ENCODE results near the gene CPED1.

Gene CPED1

DNA sequence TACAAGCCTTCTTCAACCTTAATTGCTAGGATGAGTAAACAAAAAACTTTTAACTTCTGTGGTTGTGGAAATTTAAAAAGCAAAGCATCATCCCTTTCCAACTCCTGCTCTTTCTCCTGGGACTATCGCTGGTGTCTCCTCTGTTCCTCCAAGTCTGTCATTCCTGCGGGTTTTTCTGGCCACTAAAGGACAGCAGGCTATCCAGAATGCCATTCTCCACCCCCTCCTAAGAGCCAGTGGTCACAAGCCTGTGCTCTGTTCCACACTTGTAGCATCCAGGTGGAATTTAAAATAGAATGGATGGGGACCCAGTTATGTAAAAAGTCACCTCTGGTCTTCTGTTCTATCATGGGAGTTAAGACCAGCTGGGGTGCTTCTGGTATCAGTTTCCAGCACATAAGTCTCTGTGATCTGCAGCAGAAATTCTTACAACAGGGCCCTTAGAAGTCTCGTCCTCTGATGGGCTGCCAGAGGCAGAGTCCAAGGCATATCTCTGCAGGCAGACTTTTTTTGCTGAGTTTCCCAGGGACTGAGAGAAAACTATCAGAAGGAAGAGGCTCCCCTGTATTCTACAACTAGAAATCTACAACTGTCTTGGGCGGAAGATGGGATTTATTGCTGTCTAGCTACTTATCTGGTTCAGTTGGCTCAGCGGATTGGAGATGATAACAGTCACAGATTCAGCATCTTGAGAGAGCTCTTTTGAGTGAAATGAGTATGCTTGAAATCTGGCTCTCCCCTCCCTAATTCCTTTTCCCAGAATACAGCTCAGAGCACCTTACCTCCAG, 335.2 kb downstream of the CPED1 start:
- Histone ChIP-seq H3K36me3 (ENCODE audit: control insufficient read depth in 2 of 2, insufficient read depth in 2 of 2, low read length in 2 of 2) (no peaks in the 10 kb centered on the region), H3K27ac (ENCODE audit: low read length) (no peak overlapping the region), H3K9me3 (ENCODE audit: control insufficient read depth in 2 of 2, low read length in 2 of 2) (peaks cover 0 to 3% of the 10 kb centered on the region in 2 donors), H3K4me1 (ENCODE audit: control insufficient read depth, insufficient read depth, low read length) (no peaks in the 10 kb centered on the region), H3K4me3 (ENCODE audit: low read length in 2 of 2) (no peak overlapping the region), H3K27me3 (ENCODE audit: control insufficient read depth in 1 of 2, insufficient read depth in 2 of 2, low read length in 2 of 2) (peaks cover 8 to 9% of the 10 kb centered on the region in 2 donors), H3K9ac (ENCODE audit: low read length in 2 of 2) (no peak overlapping the region)

DNA sequence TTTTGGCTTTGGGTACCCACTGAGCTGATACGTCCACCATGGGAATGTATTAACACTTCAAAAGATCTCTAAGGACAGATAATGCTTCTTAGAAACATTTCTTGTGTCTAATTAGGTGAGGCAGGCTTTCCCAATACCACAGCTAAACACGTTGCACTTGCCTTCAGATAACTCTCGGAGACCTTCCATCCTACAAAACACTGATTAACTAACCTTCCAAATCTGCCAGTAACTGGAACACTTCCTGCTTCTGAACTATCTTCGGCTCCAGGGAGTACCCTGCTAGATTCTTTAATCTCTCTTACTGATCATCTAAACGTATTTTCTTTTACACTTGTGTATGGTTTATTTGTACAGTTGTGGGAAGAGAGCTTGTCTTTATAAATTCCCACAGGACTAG, 339.2 kb downstream of the CPED1 start:
- no peak overlapping the region for H3K9ac ChIP-seq (ENCODE audit: low read length in 2 of 2)
- H3K9me3 ChIP-seq (ENCODE audit: control insufficient read depth in 2 of 2, low read length in 2 of 2), result peaks cover 0 to 3% of the 10 kb centered on the region in 2 donors
- H3K27me3 ChIP-seq (ENCODE audit: control insufficient read depth in 1 of 2, insufficient read depth in 2 of 2, low read length in 2 of 2), result peaks cover 32 to 42% of the 10 kb centered on the region in 2 donors

DNA sequence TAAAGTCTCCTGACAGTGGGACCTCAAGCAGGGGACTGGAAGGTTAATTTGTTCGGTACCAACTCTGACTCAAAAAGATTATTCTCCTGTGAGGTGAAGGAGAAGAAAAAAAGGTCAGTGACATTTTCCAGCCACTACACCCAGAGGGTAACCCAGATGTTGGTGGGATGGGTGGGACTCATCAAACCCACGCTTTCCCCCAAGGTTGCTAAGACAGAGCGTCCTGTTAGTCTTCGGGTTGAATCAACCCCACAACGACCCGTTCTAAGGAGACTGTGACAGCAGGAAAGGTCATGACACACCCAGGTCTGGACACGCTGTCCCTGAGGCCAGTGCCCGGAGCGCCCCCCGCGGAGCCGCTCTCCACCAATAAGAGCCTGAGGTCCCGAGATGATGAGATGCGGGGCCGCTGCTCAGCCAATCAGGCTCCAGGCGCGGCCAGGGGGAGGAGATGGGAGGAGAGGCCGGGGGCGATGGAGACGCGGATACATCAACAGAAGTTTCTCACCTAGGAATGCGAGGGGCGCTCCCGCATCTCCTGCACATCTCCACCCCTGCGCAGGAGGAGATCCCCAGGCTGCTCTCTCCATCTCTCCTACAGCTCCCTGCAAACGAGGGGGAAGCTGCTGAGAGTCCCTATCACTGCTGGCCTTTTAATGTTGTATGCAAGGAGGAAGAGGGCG, 340.1 kb downstream of the CPED1 start, which contains the start of gene WNT16:
WNT16 (plus strand) TSS at position 493 of the 683 bp plus-strand sequence. CDS start 293 bp downstream, outside the sequence.
- Histone ChIP-seq H3K27me3 (ENCODE audit: control insufficient read depth in 1 of 2, insufficient read depth in 2 of 2, low read length in 2 of 2) (peaks cover 32 to 42% of the 10 kb centered on the region in 2 donors), H3K4me3 (ENCODE audit: low read length in 2 of 2) (peak within 1 kb of the TSS; percentile 67 to 79), H3K27ac (ENCODE audit: low read length) (no peak within 1 kb of the TSS), H3K9ac (ENCODE audit: low read length in 2 of 2) (no peak within 1 kb of the TSS), H3K9me3 (ENCODE audit: control insufficient read depth in 2 of 2, low read length in 2 of 2) (peaks cover 0 to 3% of the 10 kb centered on the region in 2 donors), H3K4me1 (ENCODE audit: control insufficient read depth, insufficient read depth, low read length) (peaks cover 14% of the 10 kb centered on the region), H3K36me3 (ENCODE audit: control insufficient read depth in 2 of 2, insufficient read depth in 2 of 2, low read length in 2 of 2) (no peaks in the 10 kb centered on the region)

More for the DNA sequence above, 339.2 kb downstream of the CPED1 start:
- Histone ChIP-seq H3K36me3 (ENCODE audit: control insufficient read depth in 2 of 2, insufficient read depth in 2 of 2, low read length in 2 of 2) (no peaks in the 10 kb centered on the region), H3K27ac (ENCODE audit: low read length) (no peak overlapping the region), H3K4me3 (ENCODE audit: low read length in 2 of 2) (no peak overlapping the region), H3K4me1 (ENCODE audit: control insufficient read depth, insufficient read depth, low read length) (peaks cover 14% of the 10 kb centered on the region)

DNA sequence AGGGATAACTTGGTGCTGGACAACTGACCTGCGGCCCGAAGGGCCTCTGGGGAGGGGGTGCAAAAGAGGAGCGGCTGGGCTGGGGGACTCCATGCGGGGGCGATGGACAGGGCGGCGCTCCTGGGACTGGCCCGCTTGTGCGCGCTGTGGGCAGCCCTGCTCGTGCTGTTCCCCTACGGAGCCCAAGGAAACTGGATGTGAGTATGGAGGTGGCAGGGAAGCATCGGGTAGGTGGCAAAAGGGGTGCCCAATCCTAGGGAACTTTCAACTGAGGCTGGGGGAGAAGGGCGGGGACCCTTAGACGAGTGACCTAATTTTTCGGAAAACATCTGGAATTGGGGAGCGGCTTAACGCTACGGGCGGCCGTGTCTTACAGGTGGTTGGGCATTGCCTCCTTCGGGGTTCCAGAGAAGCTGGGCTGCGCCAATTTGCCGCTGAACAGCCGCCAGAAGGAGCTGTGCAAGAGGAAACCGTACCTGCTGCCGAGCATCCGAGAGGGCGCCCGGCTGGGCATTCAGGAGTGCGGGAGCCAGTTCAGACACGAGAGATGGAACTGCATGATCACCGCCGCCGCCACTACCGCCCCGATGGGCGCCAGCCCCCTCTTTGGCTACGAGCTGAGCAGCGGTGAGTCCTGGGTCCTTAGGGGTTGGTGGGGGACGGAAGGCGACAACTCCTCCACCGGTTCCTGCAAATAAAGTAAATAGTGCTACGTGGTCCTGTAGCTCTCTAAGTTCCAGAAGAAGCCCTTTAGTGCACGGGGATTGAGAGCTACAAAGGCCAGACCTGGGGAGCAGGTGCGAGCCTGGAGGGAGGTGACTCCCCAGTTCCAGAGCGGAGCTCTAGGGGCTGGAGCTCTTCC, 340.9 kb downstream of the CPED1 start:
- Histone ChIP-seq H3K27ac (ENCODE audit: low read length) (no peak overlapping the region), H3K4me3 (ENCODE audit: low read length in 2 of 2) (peak overlapping the region; percentile 67 to 79), H3K9ac (ENCODE audit: low read length in 2 of 2) (no peak overlapping the region), H3K4me1 (ENCODE audit: control insufficient read depth, insufficient read depth, low read length) (peaks cover 14% of the 10 kb centered on the region), H3K9me3 (ENCODE audit: control insufficient read depth in 2 of 2, low read length in 2 of 2) (peaks cover 0 to 3% of the 10 kb centered on the region in 2 donors), H3K27me3 (ENCODE audit: control insufficient read depth in 1 of 2, insufficient read depth in 2 of 2, low read length in 2 of 2) (peaks cover 32 to 44% of the 10 kb centered on the region in 2 donors), H3K36me3 (ENCODE audit: control insufficient read depth in 2 of 2, insufficient read depth in 2 of 2, low read length in 2 of 2) (no peaks in the 10 kb centered on the region)

DNA sequence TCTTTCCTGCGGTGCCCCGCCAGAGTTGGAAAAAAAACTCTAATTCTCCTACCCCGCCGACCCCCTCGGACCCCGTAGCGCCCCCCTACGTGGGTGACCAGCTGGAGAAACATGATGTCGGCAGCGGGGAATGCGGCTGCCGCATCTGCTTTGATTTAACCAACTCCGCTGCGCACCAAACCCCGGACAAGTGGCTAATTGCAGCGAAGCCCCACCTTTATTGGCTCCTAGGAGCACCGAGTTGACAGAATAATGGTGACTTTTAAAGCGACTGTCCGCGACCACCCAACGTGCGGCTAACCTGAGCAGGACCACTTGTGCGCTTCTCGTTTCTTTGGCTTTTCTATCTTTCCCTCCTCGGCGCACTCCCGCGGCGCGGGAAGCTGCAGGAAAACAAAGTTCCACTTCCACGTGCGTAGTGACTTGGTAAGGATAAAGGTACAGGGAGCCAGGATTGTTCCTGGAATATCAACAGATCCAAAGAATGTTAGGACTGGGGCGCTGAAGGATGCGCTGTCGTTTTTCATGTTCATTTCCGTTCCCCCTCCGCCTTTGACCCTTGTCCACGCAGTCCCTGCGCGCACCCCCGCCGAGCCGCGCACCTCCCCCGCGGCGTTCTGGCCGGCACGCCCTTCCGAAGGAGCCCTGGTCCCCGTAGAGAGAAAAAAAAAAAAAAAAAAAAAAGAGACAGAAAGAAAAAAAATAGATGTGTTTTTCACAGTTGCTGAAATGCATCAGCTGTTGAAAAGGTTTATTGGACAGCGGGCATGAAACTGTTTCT, 341.7 kb downstream of the CPED1 start:
- no peak overlapping the region for H3K27ac ChIP-seq (ENCODE audit: low read length)
- H3K9ac ChIP-seq (ENCODE audit: low read length in 2 of 2), result no peak overlapping the region
- peaks cover 0 to 3% of the 10 kb centered on the region in 2 donors for H3K9me3 ChIP-seq (ENCODE audit: control insufficient read depth in 2 of 2, low read length in 2 of 2)
- peak overlapping the region; percentile 67 to 79 for H3K4me3 ChIP-seq (ENCODE audit: low read length in 2 of 2)
- peaks cover 32 to 46% of the 10 kb centered on the region in 2 donors for H3K27me3 ChIP-seq (ENCODE audit: control insufficient read depth in 1 of 2, insufficient read depth in 2 of 2, low read length in 2 of 2)
- H3K4me1 ChIP-seq (ENCODE audit: control insufficient read depth, insufficient read depth, low read length), result peaks cover 14% of the 10 kb centered on the region
- no peaks in the 10 kb centered on the region for H3K36me3 ChIP-seq (ENCODE audit: control insufficient read depth in 2 of 2, insufficient read depth in 2 of 2, low read length in 2 of 2)

DNA sequence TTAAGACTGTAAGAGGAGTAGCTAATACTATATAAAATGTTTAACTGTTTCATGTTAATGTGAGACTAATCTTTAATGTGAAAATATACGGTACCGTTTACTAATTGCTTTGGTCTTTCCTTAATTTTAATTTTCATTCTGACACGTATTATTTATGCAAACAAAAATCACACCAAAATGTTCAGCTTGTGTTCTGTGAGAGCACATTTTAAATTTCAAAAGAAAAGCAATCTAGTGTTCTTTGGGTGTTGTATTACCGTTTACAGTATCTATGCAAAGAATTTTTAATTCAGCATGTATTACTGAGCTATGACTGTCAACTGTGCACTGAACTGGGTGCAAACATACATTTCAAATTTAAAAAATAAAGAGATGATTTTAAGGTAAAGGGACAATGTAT, 342.5 kb downstream of the CPED1 start:
- Histone ChIP-seq H3K4me3 (ENCODE audit: low read length in 2 of 2) (no peak overlapping the region), H3K27me3 (ENCODE audit: control insufficient read depth in 1 of 2, insufficient read depth in 2 of 2, low read length in 2 of 2) (peaks cover 32 to 46% of the 10 kb centered on the region in 2 donors), H3K4me1 (ENCODE audit: control insufficient read depth, insufficient read depth, low read length) (peaks cover 14% of the 10 kb centered on the region), H3K36me3 (ENCODE audit: control insufficient read depth in 2 of 2, insufficient read depth in 2 of 2, low read length in 2 of 2) (no peaks in the 10 kb centered on the region), H3K9ac (ENCODE audit: low read length in 2 of 2) (no peak overlapping the region), H3K9me3 (ENCODE audit: control insufficient read depth in 2 of 2, low read length in 2 of 2) (peaks cover 0 to 3% of the 10 kb centered on the region in 2 donors), H3K27ac (ENCODE audit: low read length) (no peak overlapping the region)

DNA sequence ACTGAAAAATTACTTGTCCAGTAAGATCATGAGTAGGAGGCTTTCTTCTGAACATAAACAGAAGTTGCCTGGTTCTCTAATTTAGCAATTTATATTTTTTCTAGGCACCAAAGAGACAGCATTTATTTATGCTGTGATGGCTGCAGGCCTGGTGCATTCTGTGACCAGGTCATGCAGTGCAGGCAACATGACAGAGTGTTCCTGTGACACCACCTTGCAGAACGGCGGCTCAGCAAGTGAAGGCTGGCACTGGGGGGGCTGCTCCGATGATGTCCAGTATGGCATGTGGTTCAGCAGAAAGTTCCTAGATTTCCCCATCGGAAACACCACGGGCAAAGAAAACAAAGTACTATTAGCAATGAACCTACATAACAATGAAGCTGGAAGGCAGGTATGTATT, 343.1 kb downstream of the CPED1 start:
- H3K4me1 ChIP-seq (ENCODE audit: control insufficient read depth, insufficient read depth, low read length), result peaks cover 14% of the 10 kb centered on the region
- no peak overlapping the region for H3K27ac ChIP-seq (ENCODE audit: low read length)
- no peak overlapping the region for H3K9ac ChIP-seq (ENCODE audit: low read length in 2 of 2)
- H3K27me3 ChIP-seq (ENCODE audit: control insufficient read depth in 1 of 2, insufficient read depth in 2 of 2, low read length in 2 of 2), result peaks cover 32 to 44% of the 10 kb centered on the region in 2 donors
- H3K4me3 ChIP-seq (ENCODE audit: low read length in 2 of 2), result no peak overlapping the region
- no peaks in the 10 kb centered on the region for H3K36me3 ChIP-seq (ENCODE audit: control insufficient read depth in 2 of 2, insufficient read depth in 2 of 2, low read length in 2 of 2)
- H3K9me3 ChIP-seq (ENCODE audit: control insufficient read depth in 2 of 2, low read length in 2 of 2), result peaks cover 0 to 3% of the 10 kb centered on the region in 2 donors

DNA sequence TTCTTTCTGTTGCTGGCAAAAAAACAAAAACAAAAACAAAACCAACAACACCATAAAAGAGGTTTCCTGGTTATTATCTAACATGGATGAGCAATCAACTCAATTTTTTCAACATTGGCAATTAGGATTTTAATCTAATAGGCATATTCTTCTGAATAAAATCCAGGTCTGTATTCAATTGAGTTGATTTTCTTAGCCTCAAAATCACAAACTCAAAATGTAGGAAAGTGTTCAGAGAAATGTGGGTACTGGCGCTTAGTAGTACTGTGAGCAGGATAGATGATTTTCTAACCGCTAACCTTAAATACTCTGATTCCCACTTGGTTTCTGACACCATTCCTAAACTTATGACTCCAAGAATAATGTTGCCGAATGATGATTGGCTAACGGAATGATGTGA, 345.9 kb downstream of the CPED1 start:
- no peak overlapping the region for H3K4me3 ChIP-seq (ENCODE audit: low read length in 2 of 2)
- H3K36me3 ChIP-seq (ENCODE audit: control insufficient read depth in 2 of 2, insufficient read depth in 2 of 2, low read length in 2 of 2), result no peaks in the 10 kb centered on the region
- H3K9me3 ChIP-seq (ENCODE audit: control insufficient read depth in 2 of 2, low read length in 2 of 2), result no peaks in the 10 kb centered on the region
- H3K27ac ChIP-seq (ENCODE audit: low read length), result no peak overlapping the region
- peaks cover 17 to 31% of the 10 kb centered on the region in 2 donors for H3K27me3 ChIP-seq (ENCODE audit: control insufficient read depth in 1 of 2, insufficient read depth in 2 of 2, low read length in 2 of 2)
- peaks cover 10% of the 10 kb centered on the region for H3K4me1 ChIP-seq (ENCODE audit: control insufficient read depth, insufficient read depth, low read length)
- H3K9ac ChIP-seq (ENCODE audit: low read length in 2 of 2), result no peak overlapping the region

DNA sequence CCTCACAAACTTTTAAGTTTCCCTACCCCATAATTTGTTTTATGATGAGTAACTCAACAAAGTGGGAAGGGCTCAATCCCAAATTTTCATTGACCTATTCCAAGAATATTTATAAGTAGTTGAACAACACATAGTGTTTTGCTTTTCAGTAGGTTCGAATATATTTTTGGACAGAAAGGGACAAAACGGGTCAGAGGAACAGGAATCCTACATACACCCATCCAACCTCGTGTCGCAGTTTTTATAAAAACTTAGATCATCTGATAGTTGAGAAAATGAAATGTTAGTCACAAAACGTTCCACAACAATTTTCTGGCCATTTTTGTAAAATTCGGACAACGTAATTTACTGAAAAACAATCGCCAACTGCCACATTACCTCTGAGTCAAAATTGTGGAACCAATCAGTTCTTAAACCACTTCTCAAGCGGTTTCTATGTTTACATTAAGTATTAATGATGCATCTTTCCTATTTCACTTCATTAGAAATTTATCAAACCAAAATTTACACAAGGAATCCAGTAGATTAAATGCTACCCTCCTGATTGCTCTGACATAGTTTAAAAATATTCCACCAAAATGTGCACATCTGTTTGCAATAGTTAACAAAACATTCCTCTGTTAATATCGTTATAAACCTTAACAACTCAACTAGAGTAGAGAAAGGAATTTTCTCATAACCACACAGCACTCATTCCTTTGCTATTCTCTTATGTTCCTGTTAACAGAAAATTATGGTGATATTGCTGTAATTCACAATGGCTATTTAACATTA, 346.6 kb downstream of the CPED1 start:
- Histone ChIP-seq H3K4me3 (ENCODE audit: low read length in 2 of 2) (no peak overlapping the region), H3K27me3 (ENCODE audit: control insufficient read depth in 1 of 2, insufficient read depth in 2 of 2, low read length in 2 of 2) (peaks cover 11 to 24% of the 10 kb centered on the region in 2 donors), H3K9me3 (ENCODE audit: control insufficient read depth in 2 of 2, low read length in 2 of 2) (no peaks in the 10 kb centered on the region)

More for the DNA sequence above, 346.6 kb downstream of the CPED1 start:
- peaks cover 4% of the 10 kb centered on the region for H3K4me1 ChIP-seq (ENCODE audit: control insufficient read depth, insufficient read depth, low read length)
- H3K27ac ChIP-seq (ENCODE audit: low read length), result no peak overlapping the region
- H3K9ac ChIP-seq (ENCODE audit: low read length in 2 of 2), result no peak overlapping the region
- no peaks in the 10 kb centered on the region for H3K36me3 ChIP-seq (ENCODE audit: control insufficient read depth in 2 of 2, insufficient read depth in 2 of 2, low read length in 2 of 2)
